SK-N-SH (cell line): Measurements from ENCODE around the gene CCDC152. TPM values are rescaled to one million over a fixed set of nuclear protein-coding genes. Genes with fewer than 3 reads are reported as not detected.

ENCODE experiments used
- CTCF ChIA-PET: fragments of 300-600, 350-600 bp; formaldehyde crosslinking; extraction: SDS; loops from one replicate; lab custom pipeline; 2021; lab: Yijun Ruan, JAX
- POLR2A ChIA-PET: fragments of 350-600 bp; sonication (Branson Sonifier 250); formaldehyde crosslinking; extraction: SDS; loops from one replicate; lab custom pipeline; 2020; ENCODE audit warnings: antibody characterized with exemption, inconsistent platforms; lab: Yijun Ruan, JAX
- DNase-seq: peaks from one replicate; pipeline ENCODE4 v3.0.0; 2012
- H2AFZ ChIP-seq: fragments of 200-600 bp; sonication (generic); 2 replicates; pipeline ENCODE4 v1.8.1; 2016; ENCODE audit warnings: antibody characterized with exemption, mild to moderate bottlenecking, low read depth
- H3F3A ChIP-seq: fragments of 200-600 bp; sonication (generic); replicated peaks from 2 replicates; pipeline ENCODE3; 2016; ENCODE audit warnings: antibody characterized with exemption, mild to moderate bottlenecking; ENCODE audit not compliant: insufficient read depth
- H3K27ac ChIP-seq, 2 experiments: fragments of 200-500 bp in 1 of 2; fragments of 200-600 bp in 1 of 2; sonication (Bioruptor generic) in 1 of 2; sonication (generic), shearing (Covaris generic) in 1 of 2; 2 replicates each; pipeline versions ENCODE4 v1.5.1 to v1.6.1; 2014 to 2016; ENCODE audit warnings: low read depth in 2 of 2, inconsistent platforms in 1 of 2, low read length in 1 of 2, mild to moderate bottlenecking in 1 of 2, mixed read lengths in 1 of 2
- H3K27me3 ChIP-seq: fragments of 200-600 bp; sonication (generic), shearing (Covaris generic); 2 replicates; pipeline ENCODE4 v1.6.1; 2016; ENCODE audit warnings: mixed run types; ENCODE audit not compliant: insufficient read depth
- H3K36me3 ChIP-seq, 2 experiments: fragments of 200-500 bp in 1 of 2; fragments of 200-600 bp in 1 of 2; sonication (Bioruptor generic) in 1 of 2; sonication (generic) in 1 of 2; replicated peaks in 1 of 2; 2 replicates each; pipeline versions ENCODE3 to v1.5.1; 2014 to 2016; ENCODE audit warnings: low read length in 1 of 2, mild to moderate bottlenecking in 1 of 2; ENCODE audit not compliant: insufficient read depth in 2 of 2, control insufficient read depth in 1 of 2
- H3K4me1 ChIP-seq, 2 experiments: fragments of 200-500 bp in 1 of 2; fragments of 200-600 bp in 1 of 2; sonication (Bioruptor generic) in 1 of 2; sonication (generic), shearing (Covaris generic) in 1 of 2; 2 replicates each; pipeline versions ENCODE4 v1.5.1 to v1.6.1; 2014 to 2016; ENCODE audit warnings: low read depth in 1 of 2, low read length in 1 of 2, mixed run types in 1 of 2; ENCODE audit not compliant: insufficient read depth in 2 of 2, control insufficient read depth in 1 of 2
- H3K4me2 ChIP-seq: fragments of 200-600 bp; sonication (generic), shearing (Covaris generic); 2 replicates; pipeline ENCODE4 v1.6.1; 2017; ENCODE audit warnings: mixed run types
- H3K4me3 ChIP-seq, 2 experiments: fragments of 200-500 bp in 1 of 2; fragments of 200-600 bp in 1 of 2; sonication (Bioruptor generic) in 1 of 2; sonication (generic), shearing (Covaris generic) in 1 of 2; 2 replicates each; pipeline versions ENCODE4 v1.5.1 to v1.8.1; 2014 to 2016; ENCODE audit warnings: low read depth in 2 of 2, inconsistent platforms in 1 of 2, low read length in 1 of 2, mild to moderate bottlenecking in 1 of 2, mixed read lengths in 1 of 2, moderate library complexity in 1 of 2
- H3K79me2 ChIP-seq: fragments of 200-600 bp; sonication (generic); 2 replicates; pipeline ENCODE4 v1.8.1; 2017; ENCODE audit warnings: mild to moderate bottlenecking; ENCODE audit not compliant: insufficient read depth
- H3K9ac ChIP-seq: fragments of 200-600 bp; sonication (generic); 2 replicates; pipeline ENCODE4 v1.6.1; 2017; ENCODE audit warnings: mixed run types
- H3K9me2 ChIP-seq: fragments of 200-600 bp; sonication (generic); 2 replicates; pipeline ENCODE4 v1.6.1; 2017; ENCODE audit warnings: mixed run types
- H3K9me3 ChIP-seq: fragments of 200-600 bp; sonication (generic); 2 replicates; pipeline ENCODE4 v1.6.1; 2017; ENCODE audit warnings: mixed run types, mild to moderate bottlenecking, moderate library complexity
- H4K20me1 ChIP-seq: fragments of 200-600 bp; sonication (generic); 2 replicates; pipeline ENCODE4 v1.6.1; 2017; ENCODE audit warnings: mild to moderate bottlenecking, mixed run types; ENCODE audit not compliant: insufficient read depth
- CHD2 ChIP-seq: fragments of 150-350 bp; IDR thresholded peaks from 2 replicates; pipeline ENCODE4 v1.6.1; 2018; ENCODE audit warnings: low read length; ENCODE audit not compliant: partially characterized antibody
- CTCF ChIP-seq: fragments of 200-600 bp; sonication (generic); IDR thresholded peaks from 2 replicates; pipeline ENCODE4 v1.6.1; 2017; ENCODE audit warnings: antibody characterized with exemption, mild to moderate bottlenecking, moderate library complexity
- ELF1 ChIP-seq: IDR thresholded peaks from 2 replicates; pipeline ENCODE4 v1.4.0; 2012
- EP300 ChIP-seq, 2 experiments: IDR thresholded peaks; 2 replicates each; pipeline versions ENCODE4 v1.4.0 to v1.6.1; 2012; ENCODE audit warnings: borderline replicate concordance in 1 of 2, low read depth in 1 of 2, low read length in 1 of 2
- FOSL2 ChIP-seq: IDR thresholded peaks from 2 replicates; pipeline ENCODE4 v1.4.0; 2012; ENCODE audit warnings: low read depth, mild to moderate bottlenecking, moderate library complexity, borderline replicate concordance
- FOXJ3 ChIP-seq: sonication (generic); formaldehyde crosslinking; IDR thresholded peaks from 2 replicates; pipeline ENCODE4 v1.5.1; 2020; ENCODE audit warnings: mild to moderate bottlenecking, missing genetic modification reagents
- FOXM1 ChIP-seq: IDR thresholded peaks from 2 replicates; pipeline ENCODE4 v1.4.0; 2012; ENCODE audit warnings: low read depth, mild to moderate bottlenecking
- GABPA ChIP-seq: IDR thresholded peaks from 2 replicates; pipeline ENCODE4 v1.4.0; 2012; ENCODE audit warnings: low read depth, mild to moderate bottlenecking
- GATA2 ChIP-seq: sonication (generic); formaldehyde crosslinking; IDR thresholded peaks from 2 replicates; pipeline ENCODE4 v1.5.0; 2020; ENCODE audit warnings: mild to moderate bottlenecking, missing genetic modification reagents
- NFIC ChIP-seq: IDR thresholded peaks from 2 replicates; pipeline ENCODE4 v1.4.0; 2012; ENCODE audit warnings: borderline replicate concordance
- NRF1 ChIP-seq: IDR thresholded peaks from 2 replicates; pipeline ENCODE4 v1.6.1; 2012; ENCODE audit warnings: low read depth, mild to moderate bottlenecking, low read length
- PBX3 ChIP-seq: IDR thresholded peaks from 2 replicates; pipeline ENCODE4; 2012
- RAD21 ChIP-seq: IDR thresholded peaks from 2 replicates; pipeline ENCODE4 v1.6.1; 2012; ENCODE audit warnings: mild to moderate bottlenecking, low read length
- REST ChIP-seq: IDR thresholded peaks from 2 replicates; pipeline ENCODE4 v1.6.1; 2012; ENCODE audit warnings: mild to moderate bottlenecking, low read depth, low read length, moderate library complexity
- RFX5 ChIP-seq: IDR thresholded peaks from 2 replicates; pipeline ENCODE4 v1.6.1; 2012; ENCODE audit warnings: mild to moderate bottlenecking, improper control_type of control experiment, low read length
- RXRA ChIP-seq: IDR thresholded peaks from 2 replicates; pipeline ENCODE4 v1.4.0; 2012; ENCODE audit warnings: low read depth, mild to moderate bottlenecking, borderline replicate concordance
- SIN3A ChIP-seq: IDR thresholded peaks from 2 replicates; pipeline ENCODE4 v1.6.1; 2012; ENCODE audit warnings: low read depth, mild to moderate bottlenecking, low read length, moderate library complexity, borderline replicate concordance
- SMC3 ChIP-seq: IDR thresholded peaks from 2 replicates; pipeline ENCODE4 v1.6.1; 2012; ENCODE audit warnings: low read depth, low read length, improper control_type of control experiment
- USF1 ChIP-seq: IDR thresholded peaks from 2 replicates; pipeline ENCODE4 v1.4.0; 2012; ENCODE audit warnings: low read depth, borderline replicate concordance
- ZBTB33 ChIP-seq: IDR thresholded peaks from 2 replicates; pipeline ENCODE4 v1.4.0; 2012; ENCODE audit warnings: low read depth, borderline replicate concordance
- WGBS: methylation state at CpG from one replicate; pipeline ENCODE4 v1.1.6; 2017; ENCODE audit warnings: low lambda C conversion rate; 5-methylcytosine and 5-hydroxymethylcytosine counted together
- polyA plus RNA-seq, 3 experiments: library from polyadenylated mRNA; depleted of rRNA; stranded (reverse); fragments of >200 nt; gene quantifications; 2 replicates each; pipeline ENCODE4 v1.2.3, GENCODE V29; 2012

Gene CCDC152
- polyA plus RNA-seq, 1 of the 3 experiments (the other 2 are of a cell fraction) = 2.1 TPM

GRCh38 chr5:42848545-42848944 lies 91.9 kb downstream of the CCDC152 start:
- Histone ChIP-seq H3K9me2 (no peaks in the 10 kb centered on the region), H4K20me1 (no peaks in the 10 kb centered on the region), H2AFZ (no peak overlapping the region), H3K36me3 (no peaks in the 10 kb centered on the region), H3K9ac (no peak overlapping the region), H3K27me3 (no peaks in the 10 kb centered on the region; the same call in 1 of the 2 replicates), H3K4me3 (no peak overlapping the region)
- DNase-seq = no peak
- POLR2A ChIA-PET = no interaction called here
- no peak for TF ChIP-seq USF1
- TF ChIP-seq NFIC = no peak
- no peak for TF ChIP-seq RAD21
- no peak for TF ChIP-seq RFX5
- TF ChIP-seq CHD2 = no peak
- TF ChIP-seq FOXJ3 = no peak
- no peak for TF ChIP-seq NRF1
- no peak for TF ChIP-seq ELF1
- no peak for TF ChIP-seq FOSL2
- TF ChIP-seq GATA2 (CRISPR knock-in tag) = no peak
- no peak for TF ChIP-seq PBX3
- no peak for TF ChIP-seq SIN3A
- TF ChIP-seq FOXM1 = no peak
- TF ChIP-seq GABPA = no peak
- TF ChIP-seq RXRA = no peak
- no peak for TF ChIP-seq SMC3
- no peak for TF ChIP-seq EP300 (IDR thresholded peaks at IDR 0.05; ENCODE audit: borderline replicate concordance in 1 of 2, low read depth in 1 of 2, low read length in 1 of 2)
- no peak for TF ChIP-seq REST
- no peak for TF ChIP-seq CTCF
- TF ChIP-seq ZBTB33 = no peak
- TF ChIP-seq, all 33 proteins: peak for 0
- Histone ChIP-seq H3F3A (no peaks in the 10 kb centered on the region), H3K9me3 (no peaks in the 10 kb centered on the region), H3K4me1 (no peaks in the 10 kb centered on the region), H3K79me2 (no peaks in the 10 kb centered on the region), H3K4me2 (no peak overlapping the region), H3K27ac (no peak overlapping the region)
- WGBS = 9% methylated on average over 2 of the region's 2 CpGs
- CTCF ChIA-PET = no interaction called here
